HG03175 (cell line): ENCODE results near the gene DCDC2C.

Experiments used
- ATAC-seq: cut with Tn5 transposase; IDR thresholded peaks from one replicate; pipeline ENCODE4 v1.9.1; 2021; ENCODE audit warnings: mild to moderate bottlenecking, moderate library complexity; ENCODE audit not compliant: unreplicated experiment

DCDC2C gene

GRCh38 chr2:3769766-3770165 lies 66.4 kb downstream of the DCDC2C start:
- ATAC-seq = no peak

- no peak for ATAC-seq
Observed at GRCh38 chr2:3770724-3771415, 67.5 kb downstream of the DCDC2C start.

DNA sequence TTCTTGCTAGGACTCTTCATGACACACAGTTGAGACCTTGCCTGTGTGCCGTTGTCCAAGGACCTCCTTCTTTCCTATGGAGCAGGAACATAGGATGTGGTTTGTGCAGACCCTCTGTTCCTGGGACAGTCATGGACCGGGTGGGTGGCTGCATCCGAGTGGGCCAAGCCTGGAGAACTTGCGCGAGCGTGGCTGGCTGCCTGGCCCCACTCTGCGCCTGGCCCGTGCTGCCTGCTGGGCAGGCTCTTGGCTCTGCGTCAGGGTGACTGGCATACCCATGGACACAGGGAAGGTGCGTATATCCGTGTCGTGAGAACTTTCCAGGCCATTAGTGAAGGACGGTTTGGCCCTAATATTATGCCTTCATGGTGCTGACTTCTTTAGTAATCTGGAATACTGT lies 68.2 kb downstream of the DCDC2C start:
- no peak for ATAC-seq

DNA sequence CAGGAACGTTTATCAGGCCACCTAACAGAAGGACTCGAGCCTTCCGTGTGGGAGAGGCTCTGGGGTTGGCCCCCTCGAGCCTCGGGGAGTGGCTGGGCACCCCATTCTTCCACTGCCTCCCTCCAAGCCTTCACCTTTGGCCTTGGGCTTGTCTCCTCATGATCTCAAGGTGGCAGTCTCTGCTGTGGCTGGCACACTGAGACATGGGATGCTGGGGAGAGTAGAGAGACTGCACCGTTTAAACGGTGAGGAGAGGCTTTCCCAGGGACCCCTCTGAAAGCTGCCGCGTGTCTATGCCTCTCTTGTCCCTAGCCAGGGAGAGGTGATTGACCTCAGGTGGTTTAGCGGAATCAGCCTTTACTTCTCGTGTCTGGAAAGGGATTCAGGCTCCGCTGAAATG lies 71.0 kb downstream of the DCDC2C start:
- ATAC-seq = no peak

DNA sequence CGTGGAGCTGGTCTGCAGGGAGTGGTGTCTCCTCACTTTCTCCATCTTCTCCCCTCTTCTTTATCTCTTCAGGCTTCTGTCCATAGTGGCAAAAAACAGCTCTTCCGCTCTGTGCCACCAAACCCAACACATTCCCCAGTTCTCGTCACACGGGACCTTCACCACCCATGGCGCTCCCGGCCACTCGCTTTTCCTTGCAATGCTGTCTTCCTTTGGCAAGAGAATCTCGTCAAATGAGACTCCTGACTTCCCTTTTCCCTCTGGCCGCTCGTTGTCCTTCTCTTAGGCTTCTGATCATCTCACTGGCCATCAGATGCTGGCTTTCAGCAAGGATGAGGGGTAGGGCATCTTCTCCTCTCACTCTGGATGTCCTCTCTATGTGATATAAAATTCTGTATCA lies 72.9 kb downstream of the DCDC2C start:
- no peak for ATAC-seq

GRCh38 chr2:3777966-3778365 lies 74.6 kb downstream of the DCDC2C start:
- ATAC-seq = no peak

DNA sequence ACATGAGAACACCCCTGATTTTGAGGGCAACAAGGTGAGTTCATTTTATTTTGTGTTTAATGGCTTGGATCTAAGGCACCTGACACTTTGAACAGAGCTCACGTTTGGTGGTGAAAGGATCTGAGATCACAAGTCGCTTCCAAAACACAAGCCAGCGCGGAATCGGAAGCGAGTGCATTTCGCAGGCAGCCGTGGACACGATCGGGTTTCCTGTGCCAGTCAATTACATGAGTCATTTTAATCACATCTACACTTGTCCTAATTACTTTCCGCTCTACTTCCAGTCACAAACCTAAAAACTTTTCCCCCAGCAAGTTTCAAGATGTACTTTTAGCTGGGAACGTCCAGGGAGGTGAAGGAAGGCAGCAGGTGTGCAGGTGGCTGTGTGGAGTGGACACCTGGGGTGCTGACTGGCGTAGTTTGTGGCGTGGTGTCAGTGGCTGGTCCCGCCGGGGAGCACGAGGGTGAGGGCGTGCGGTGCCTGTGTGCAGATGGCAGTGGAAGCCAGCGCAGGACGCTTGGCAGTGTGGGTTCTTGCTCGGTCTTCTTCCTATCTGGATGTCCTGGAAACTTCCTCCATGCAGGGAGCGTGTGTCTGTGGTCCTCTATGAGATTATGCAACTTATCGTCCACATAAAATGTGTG lies 75.6 kb downstream of the DCDC2C start:
- ATAC-seq = no peak

GRCh38 chr2:3779496-3780049 lies 76.2 kb downstream of the DCDC2C start:
- ATAC-seq = no peak

GRCh38 chr2:3780477-3781402 lies 77.4 kb downstream of the DCDC2C start:
- ATAC-seq = peak; percentile 97

DNA sequence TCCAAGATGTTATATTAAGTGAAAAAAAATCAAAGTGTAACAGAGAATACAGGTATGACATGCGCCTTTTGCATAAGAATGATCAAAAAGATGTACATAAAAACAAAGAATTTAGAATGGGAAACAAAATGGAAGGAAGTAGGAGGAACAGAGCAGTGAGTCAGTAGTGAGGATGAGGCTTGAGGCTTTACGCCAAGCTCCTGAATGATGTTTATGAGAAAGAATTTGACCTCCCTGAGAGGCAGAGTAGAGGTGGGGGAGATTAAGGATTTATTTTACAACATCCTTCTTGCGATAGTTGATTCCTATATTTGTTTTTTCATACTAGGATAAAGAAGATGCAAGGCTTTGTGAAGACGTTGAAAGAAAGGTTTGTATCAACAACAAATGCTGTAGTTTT lies 81.4 kb downstream of the DCDC2C start:
- no peak for ATAC-seq

- no peak for ATAC-seq
Observed at GRCh38 chr2:3785220-3785889, 82.0 kb downstream of the DCDC2C start.

- ATAC-seq = no peak
Observed at GRCh38 chr2:3785890-3786273, 82.5 kb downstream of the DCDC2C start.

GRCh38 chr2:3787768-3788167 lies 84.4 kb downstream of the DCDC2C start:
- no peak for ATAC-seq

DNA sequence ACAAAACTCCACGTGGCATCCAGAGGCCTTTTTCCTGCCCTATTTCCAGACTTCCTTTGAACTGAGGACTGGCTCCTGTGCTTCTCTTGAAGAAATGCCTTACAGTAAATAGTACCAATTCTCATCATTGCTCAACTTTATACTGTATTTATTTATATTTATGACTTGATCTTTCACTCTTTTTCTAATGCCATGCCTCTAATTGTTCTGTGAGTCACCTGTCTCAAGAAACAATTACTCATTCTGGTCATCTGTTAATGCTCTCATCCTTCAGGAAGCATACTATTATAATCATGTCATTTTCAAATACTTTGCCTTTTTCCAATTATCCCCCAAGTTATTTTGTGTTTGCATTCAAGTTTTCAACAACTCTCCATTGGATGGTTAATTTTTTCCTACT lies 85.9 kb downstream of the DCDC2C start:
- ATAC-seq = no peak

DNA sequence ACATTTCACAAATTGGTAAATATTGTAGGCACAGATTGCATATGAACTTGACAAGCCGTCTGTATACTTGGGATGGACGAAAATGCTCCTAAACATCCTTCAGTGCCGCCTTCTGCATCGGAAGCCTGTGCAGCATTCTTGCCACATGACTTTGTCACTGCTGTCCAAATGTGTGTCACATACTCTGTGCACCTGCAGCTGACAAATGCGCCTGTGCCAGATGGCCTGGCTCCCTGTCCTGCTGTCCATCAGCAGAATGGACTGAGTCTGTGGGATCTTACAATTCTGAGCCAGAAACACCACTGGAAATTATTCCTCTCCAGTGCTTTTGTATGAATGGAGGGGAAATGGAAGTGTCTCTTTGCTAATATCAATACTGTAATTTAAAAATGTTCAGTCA lies 89.9 kb downstream of the DCDC2C start:
- no peak for ATAC-seq

GRCh38 chr2:3801506-3801905 lies 98.1 kb downstream of the DCDC2C start:
- no peak for ATAC-seq

GRCh38 chr2:3805201-3805939 lies 102.0 kb downstream of the DCDC2C start:
- no peak for ATAC-seq

DNA sequence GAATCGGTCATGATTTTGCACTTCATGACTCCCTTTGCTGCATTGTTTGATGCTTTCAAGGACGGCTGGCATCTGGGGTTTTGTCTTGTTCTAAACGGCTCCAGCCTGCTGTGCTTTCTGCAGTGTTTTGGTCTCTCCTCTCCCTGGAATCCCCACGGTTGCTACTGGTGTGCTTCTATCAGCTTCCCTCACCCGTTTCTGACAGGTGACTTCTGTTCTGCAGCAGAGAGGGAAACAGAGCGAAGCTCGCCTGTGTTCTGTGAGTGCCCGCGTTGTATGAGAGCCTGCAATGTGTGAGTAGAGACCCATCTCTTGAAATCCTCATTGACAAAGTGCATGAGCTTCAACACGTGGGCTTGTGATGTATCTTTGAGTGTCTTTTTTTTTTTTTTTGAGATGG lies 102.8 kb downstream of the DCDC2C start:
- no peak for ATAC-seq

DNA sequence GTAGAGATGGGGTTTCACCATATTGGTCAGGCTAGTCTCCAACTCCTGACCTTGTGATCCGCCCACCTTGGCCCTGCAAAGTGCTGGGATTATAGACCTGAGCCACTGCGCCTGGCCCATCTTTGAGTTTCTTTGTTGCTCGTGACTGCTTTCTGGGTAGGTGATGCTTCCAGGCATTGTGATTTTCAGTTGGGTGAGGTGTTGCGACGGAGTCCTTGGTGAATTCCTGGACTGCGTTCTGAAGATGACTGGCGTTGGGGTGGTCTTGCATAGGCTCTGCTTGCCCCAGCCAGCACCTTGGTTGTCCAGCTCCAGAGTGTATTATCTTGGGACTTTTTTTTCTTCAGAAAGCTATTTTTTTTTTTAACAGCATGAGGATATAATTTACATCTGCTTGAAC lies 103.4 kb downstream of the DCDC2C start:
- no peak for ATAC-seq

- no peak for ATAC-seq
Observed at GRCh38 chr2:3807853-3808252, 104.5 kb downstream of the DCDC2C start.
